ENCODE measurements around the gene MITF.

DNA sequence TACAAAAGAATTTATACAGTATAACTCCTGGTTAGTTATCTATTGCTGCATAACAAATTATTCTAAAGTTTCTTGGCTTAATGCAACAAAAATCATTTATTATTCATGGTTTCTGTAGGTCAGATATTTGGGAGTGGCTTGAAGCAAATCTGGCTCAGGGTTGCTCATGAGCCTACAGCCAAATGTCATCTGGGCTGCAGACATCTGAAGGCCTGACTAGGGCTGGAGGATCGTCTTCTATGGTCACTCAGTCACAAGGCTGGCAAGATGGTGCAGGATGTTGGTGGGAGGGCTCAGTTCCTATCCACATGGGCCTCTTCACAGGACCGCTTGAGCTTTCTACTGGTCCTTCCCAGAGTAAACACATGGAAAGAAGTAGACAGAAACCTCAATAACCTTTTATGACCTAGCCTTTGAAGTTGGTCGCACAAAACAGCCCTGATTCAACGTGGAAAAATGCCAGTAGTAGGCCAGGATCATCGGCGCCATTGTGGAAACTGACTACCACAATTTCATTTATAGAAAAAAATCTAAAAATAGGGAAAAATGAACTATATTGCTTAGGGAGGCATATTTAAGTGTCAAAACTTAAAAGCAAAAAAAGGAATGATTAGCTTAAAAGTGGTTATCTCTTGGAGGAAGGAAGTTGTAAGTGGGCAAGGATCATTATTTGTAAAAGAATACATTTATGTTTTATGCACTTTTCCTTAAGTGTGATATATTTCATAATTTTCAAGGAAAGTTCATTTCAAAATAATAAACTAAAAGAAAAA lies 9.9 kb upstream of the MITF start:
- TF ChIP-seq, protein P1, sequence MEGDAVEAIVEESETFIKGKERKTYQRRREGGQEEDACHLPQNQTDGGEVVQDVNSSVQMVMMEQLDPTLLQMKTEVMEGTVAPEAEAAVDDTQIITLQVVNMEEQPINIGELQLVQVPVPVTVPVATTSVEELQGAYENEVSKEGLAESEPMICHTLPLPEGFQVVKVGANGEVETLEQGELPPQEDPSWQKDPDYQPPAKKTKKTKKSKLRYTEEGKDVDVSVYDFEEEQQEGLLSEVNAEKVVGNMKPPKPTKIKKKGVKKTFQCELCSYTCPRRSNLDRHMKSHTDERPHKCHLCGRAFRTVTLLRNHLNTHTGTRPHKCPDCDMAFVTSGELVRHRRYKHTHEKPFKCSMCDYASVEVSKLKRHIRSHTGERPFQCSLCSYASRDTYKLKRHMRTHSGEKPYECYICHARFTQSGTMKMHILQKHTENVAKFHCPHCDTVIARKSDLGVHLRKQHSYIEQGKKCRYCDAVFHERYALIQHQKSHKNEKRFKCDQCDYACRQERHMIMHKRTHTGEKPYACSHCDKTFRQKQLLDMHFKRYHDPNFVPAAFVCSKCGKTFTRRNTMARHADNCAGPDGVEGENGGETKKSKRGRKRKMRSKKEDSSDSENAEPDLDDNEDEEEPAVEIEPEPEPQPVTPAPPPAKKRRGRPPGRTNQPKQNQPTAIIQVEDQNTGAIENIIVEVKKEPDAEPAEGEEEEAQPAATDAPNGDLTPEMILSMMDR (IDR thresholded peaks at IDR 0.05; ENCODE audit: low read depth, low read length), result no peak
- TF ChIP-seq POLR2A (IDR thresholded peaks at IDR 0.05; ENCODE audit: extremely low read depth, insufficient read length), result no peak
- TF ChIP-seq, protein P2, sequence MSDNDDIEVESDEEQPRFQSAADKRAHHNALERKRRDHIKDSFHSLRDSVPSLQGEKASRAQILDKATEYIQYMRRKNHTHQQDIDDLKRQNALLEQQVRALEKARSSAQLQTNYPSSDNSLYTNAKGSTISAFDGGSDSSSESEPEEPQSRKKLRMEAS (IDR thresholded peaks at IDR 0.05; ENCODE audit: low read depth, low read length), result no peak
- TF ChIP-seq MYC (IDR thresholded peaks at IDR 0.05; ENCODE audit: low read depth, low read length), result no peak
